PC-3 (cell line): ENCODE measurements around the gene CSTPP1. TPM values are rescaled to one million over a fixed set of nuclear protein-coding genes. Genes with fewer than 3 reads are reported as not detected.

ENCODE experiments used
- ATAC-seq: fragments of 200-7000 bp; cut with Tn5 transposase; 2 replicates; pipeline ENCODE4 v1.9.1; 2020; ENCODE audit warnings: mild to moderate bottlenecking, moderate library complexity
- BruUV-seq: library from RNA; stranded (reverse); fragments of 400-500 nt; replicated peaks from 2 replicates; lab custom pipeline; 2021; lab: Mats Ljungman, UMichigan
- CTCF ChIA-PET: fragments of 300-600 bp; sonication (Branson Sonifier 250); formaldehyde crosslinking; loops from one replicate; lab custom pipeline; 2022; ENCODE audit warnings: antibody characterized with exemption; lab: Charles Lee
- POLR2A ChIA-PET: fragments of 300-600 bp; sonication (Branson Sonifier 250); formaldehyde crosslinking; loops from one replicate; lab custom pipeline; 2022; ENCODE audit warnings: antibody characterized with exemption; ENCODE audit not compliant: unreplicated experiment; lab: Charles Lee
- DNase-seq: peaks from one replicate; pipeline ENCODE4 v3.0.0-alpha.2; 2015
- H2AFZ ChIP-seq: fragments of 300-600 bp; sonication (generic); 2 replicates; pipeline ENCODE4 v1.6.0; 2016; ENCODE audit warnings: antibody characterized with exemption, low read length
- H3F3A ChIP-seq: fragments of 300-600 bp; sonication (generic); one replicate; pipeline ENCODE4 v1.6.0; 2017; ENCODE audit warnings: antibody characterized with exemption, low read length, control low read depth, mild to moderate bottlenecking; ENCODE audit not compliant: unreplicated experiment
- H3K27ac ChIP-seq: fragments of 300-600 bp; sonication (generic); 2 replicates; pipeline ENCODE4 v1.5.1; 2016; ENCODE audit warnings: mild to moderate bottlenecking, low read length
- H3K27me3 ChIP-seq: fragments of 300-600 bp; sonication (generic); 2 replicates; pipeline ENCODE4 v1.6.1; 2016; ENCODE audit warnings: low read length, mixed read lengths
- H3K36me3 ChIP-seq: fragments of 300-600 bp; sonication (generic); 2 replicates; pipeline ENCODE4 v1.6.1; 2016; ENCODE audit warnings: low read depth, mixed run types, low read length, mixed read lengths
- H3K4me1 ChIP-seq: fragments of 300-600 bp; sonication (generic); 2 replicates; pipeline ENCODE4 v1.5.1; 2016; ENCODE audit warnings: low read length; ENCODE audit not compliant: insufficient read depth
- H3K4me2 ChIP-seq: fragments of 300-600 bp; sonication (generic); 2 replicates; pipeline ENCODE4 v1.6.0; 2016; ENCODE audit warnings: low read length
- H3K4me3 ChIP-seq: fragments of 300-600 bp; sonication (generic); 2 replicates; pipeline ENCODE4 v1.5.1; 2016; ENCODE audit warnings: mild to moderate bottlenecking, low read length, mixed read lengths
- H3K79me2 ChIP-seq: fragments of 300-600 bp; sonication (generic); 2 replicates; pipeline ENCODE4 v1.6.1; 2017; ENCODE audit warnings: low read length, mixed read lengths
- H3K9ac ChIP-seq: fragments of 300-600 bp; sonication (generic); 2 replicates; pipeline ENCODE4 v1.6.0; 2016; ENCODE audit warnings: mild to moderate bottlenecking, low read length
- H3K9me2 ChIP-seq: fragments of 300-600 bp; sonication (generic); replicated peaks from 2 replicates; pipeline ENCODE4 v1.6.1; 2016; ENCODE audit warnings: mixed run types, low read length, mixed read lengths
- H3K9me3 ChIP-seq: fragments of 300-600 bp; sonication (generic); 2 replicates; pipeline ENCODE4 v1.6.1; 2016; ENCODE audit warnings: low read length, mixed read lengths
- H4K20me1 ChIP-seq: fragments of 300-600 bp; sonication (generic); 2 replicates; pipeline ENCODE4 v1.6.1; 2016; ENCODE audit warnings: low read length, mixed read lengths
- CTCF ChIP-seq: fragments of 300-600 bp; sonication (generic); conservative IDR thresholded peaks from 2 replicates; pipeline ENCODE4 v1.5.1; 2017; ENCODE audit warnings: antibody characterized with exemption, low read depth, mild to moderate bottlenecking, low read length
- EZH2 ChIP-seq: fragments of 300-600 bp; sonication (generic); IDR thresholded peaks from one replicate; pipeline ENCODE4 v1.6.1; 2017; ENCODE audit warnings: antibody characterized with exemption, mild to moderate bottlenecking, low read length; ENCODE audit not compliant: unreplicated experiment
- EZH2phosphoT487 ChIP-seq: fragments of 300-600 bp; sonication (generic); IDR thresholded peaks from 2 replicates; pipeline ENCODE4 v1.6.1; 2018; ENCODE audit warnings: mild to moderate bottlenecking, antibody characterized with exemption, low read length, borderline replicate concordance
- intact Hi-C: fragments of 100-400 bp; cut with micrococcal nuclease; formaldehyde crosslinking; loops from 2 replicates; pipeline ENCODE4 v1.9.0; 2023
- total RNA-seq: library from RNA; depleted of rRNA; stranded (reverse); fragments of >200 nt; gene quantifications from 2 replicates; pipeline ENCODE4 v1.2.3, GENCODE V29; 2014

Gene CSTPP1
- total RNA-seq, 1 experiment from 2014 or later, result 21.7 TPM

- Histone ChIP-seq H3K79me2 (no peaks in the 10 kb centered on the region), H3K9ac (no peak overlapping the region), H3K9me3 (no peaks in the 10 kb centered on the region), H3F3A (no peaks in the 10 kb centered on the region), H3K4me1 (peaks cover 9% of the 10 kb centered on the region), H2AFZ (peak overlapping the region; percentile 31; the same call in 1 of the 2 replicates), H3K27ac (no peak overlapping the region), H3K4me3 (no peak overlapping the region), H3K36me3 (no peaks in the 10 kb centered on the region), H3K4me2 (peak overlapping the region; percentile 11; the same call in 1 of the 2 replicates), H4K20me1 (no peaks in the 10 kb centered on the region), H3K9me2 (no peaks in the 10 kb centered on the region), H3K27me3 (no peaks in the 10 kb centered on the region)
- peak; percentile 64 for ATAC-seq
- TF ChIP-seq CTCF (no peak), EZH2 (no peak), EZH2phosphoT487 (no peak)
- CTCF ChIA-PET, result no interaction called here
- DNase-seq, result peak; percentile 43
- intact Hi-C loops, result no loop called here
- POLR2A ChIA-PET, result no interaction called here
- no TSS peak for BruUV-seq
These were observed 6.5 kb upstream of the CSTPP1 start for GRCh38 chr11:46930089-46930488.

- Histone ChIP-seq H3K4me2 (no peak overlapping the region), H3K9me3 (no peaks in the 10 kb centered on the region), H3K36me3 (no peaks in the 10 kb centered on the region), H3K9ac (no peak overlapping the region), H2AFZ (no peak overlapping the region), H3F3A (no peaks in the 10 kb centered on the region), H4K20me1 (no peaks in the 10 kb centered on the region), H3K27ac (no peak overlapping the region), H3K4me1 (peaks cover 6% of the 10 kb centered on the region), H3K27me3 (no peaks in the 10 kb centered on the region), H3K9me2 (no peaks in the 10 kb centered on the region), H3K79me2 (peaks cover 2% of the 10 kb centered on the region; the same call in 1 of the 2 replicates), H3K4me3 (no peak overlapping the region)
- ATAC-seq (peak; percentile 27; the same call in 1 of the 2 replicates), DNase-seq (no peak)
- BruUV-seq, result no TSS peak
- ChIA-PET POLR2A (interaction anchor here (0.6 kb wide), 1 partner anchor 226 kb away, joined by 3 read pairs; no protein-coding TSS in a partner anchor), CTCF (no interaction called here)
- no peak for TF ChIP-seq EZH2
- TF ChIP-seq EZH2phosphoT487, result no peak
- no peak for TF ChIP-seq CTCF
- intact Hi-C loops, result no loop called here
These were observed 5.6 kb downstream of the CSTPP1 start for GRCh38 chr11:46942172-46942571.

- Histone ChIP-seq H3K4me3 (no peak overlapping the region), H3K9ac (no peak overlapping the region), H3K27me3 (no peaks in the 10 kb centered on the region), H3K27ac (no peak overlapping the region), H3K4me2 (no peak overlapping the region), H3K36me3 (no peaks in the 10 kb centered on the region), H3F3A (no peaks in the 10 kb centered on the region), H4K20me1 (no peaks in the 10 kb centered on the region), H2AFZ (no peak overlapping the region), H3K9me3 (no peaks in the 10 kb centered on the region), H3K4me1 (peaks cover 26% of the 10 kb centered on the region), H3K79me2 (no peaks in the 10 kb centered on the region), H3K9me2 (no peaks in the 10 kb centered on the region)
- ATAC-seq (no peak), DNase-seq (no peak)
- CTCF ChIA-PET, result no interaction called here
- intact Hi-C loops, result no loop called here
- POLR2A ChIA-PET, result no interaction called here
- TF ChIP-seq CTCF (no peak), EZH2 (no peak), EZH2phosphoT487 (no peak)
- no TSS peak for BruUV-seq
These were observed 8.0 kb downstream of the CSTPP1 start for GRCh38 chr11:46944356-46945075.
